OCI-LY3 (cell line): ENCODE data around the gene HCRTR1.

ENCODE experiments used
- CTCF ChIP-seq: fragments of 200-600, 300-600 bp; sonication (generic); IDR thresholded peaks from 2 replicates; pipeline ENCODE4 v1.5.1; 2014; ENCODE audit warnings: antibody characterized with exemption, low read length, low read depth
- EZH2phosphoT487 ChIP-seq: fragments of 200-600 bp; shearing (Covaris generic); IDR thresholded peaks from 2 replicates; pipeline ENCODE4 v1.6.1; 2018; ENCODE audit warnings: antibody characterized with exemption, mixed run types, low read depth

- TF ChIP-seq CTCF (no peak), EZH2phosphoT487 (no peak)
Observed at GRCh38 chr1:31617218-31617915, at the start of gene HCRTR1.
